HG03095 (cell line): ENCODE measurements around the gene APBA1.
"Not testable (repeated sequence)": the region's sequence is repeated elsewhere in the genome, so short reads cannot be mapped to it uniquely, and the experiment has no call there.

Source experiments
- ATAC-seq: cut with Tn5 transposase; IDR thresholded peaks from one replicate; pipeline ENCODE4 v1.9.1; 2021; ENCODE audit warnings: moderate library complexity; ENCODE audit not compliant: unreplicated experiment

APBA1 gene

DNA sequence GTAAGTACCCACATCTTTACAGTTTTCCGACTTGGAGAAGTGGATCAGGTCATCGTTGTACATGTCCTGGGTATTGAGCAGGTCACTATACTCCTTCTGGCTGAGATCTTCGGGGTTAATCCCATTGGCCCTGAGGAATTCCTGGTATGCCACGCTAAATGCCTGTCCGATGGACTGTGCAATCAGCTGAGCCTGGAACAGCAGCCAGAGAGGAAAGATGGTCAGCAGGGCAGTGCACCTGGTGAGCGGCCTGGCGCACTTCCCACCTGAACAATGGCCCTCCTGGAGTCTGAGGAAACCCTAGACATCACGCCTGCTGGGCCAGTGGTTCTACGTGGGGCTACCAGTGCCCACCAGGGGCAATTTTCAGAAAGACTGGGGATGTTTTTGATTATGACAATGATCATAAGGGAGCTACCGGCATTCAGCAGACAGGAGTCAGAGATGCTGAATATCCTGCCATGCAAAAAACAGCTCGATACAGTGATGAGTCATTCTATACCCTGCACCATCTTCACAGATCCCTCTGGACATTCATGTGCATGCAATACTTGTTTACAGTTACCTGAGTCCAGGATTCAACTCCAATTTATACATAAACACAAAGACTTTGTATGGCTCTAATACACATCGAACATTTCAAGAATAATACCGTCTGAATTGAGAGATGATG, 219.9 kb downstream of the APBA1 start:
- ATAC-seq: no peak

DNA sequence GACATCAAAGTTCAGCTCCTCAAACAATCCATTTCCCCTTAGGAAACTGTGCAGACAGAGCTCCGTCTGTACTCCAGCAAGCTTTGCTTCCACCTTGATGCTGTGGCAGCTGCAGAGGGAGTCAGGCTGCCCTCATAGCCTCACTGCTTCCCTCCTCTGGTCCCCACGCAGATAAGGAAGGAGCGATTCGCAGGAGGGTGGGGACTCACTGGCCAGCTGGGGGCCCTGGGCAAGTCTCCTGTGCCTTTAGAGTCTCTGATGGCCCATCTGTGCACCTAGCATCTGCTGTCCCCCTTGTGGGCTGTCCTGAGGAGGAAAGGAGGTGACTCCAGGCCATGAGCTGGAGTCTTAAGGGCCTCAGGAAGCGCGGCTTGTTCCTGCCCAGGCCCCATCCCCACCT, 225.7 kb downstream of the APBA1 start:
- no peak for ATAC-seq

DNA sequence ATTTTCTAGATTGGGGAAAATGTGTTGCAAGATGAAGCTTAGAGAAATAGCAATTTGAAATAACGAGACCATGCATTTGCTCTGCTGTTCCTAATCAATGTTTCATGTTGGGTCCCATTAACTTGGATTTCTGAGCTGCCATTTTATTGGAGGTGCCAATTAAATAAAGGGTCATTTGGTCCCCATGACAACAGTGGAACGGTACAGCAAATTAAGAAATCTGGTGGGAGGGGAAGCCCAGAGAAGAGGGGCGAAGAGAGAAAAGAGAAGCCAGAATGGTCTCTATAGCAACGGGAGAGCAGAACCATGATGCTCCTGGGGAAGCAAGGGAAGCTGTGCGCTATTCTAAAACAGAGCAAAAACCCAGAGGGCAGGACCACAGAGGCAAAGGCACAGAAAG, 226.9 kb downstream of the APBA1 start:
- no peak for ATAC-seq

DNA sequence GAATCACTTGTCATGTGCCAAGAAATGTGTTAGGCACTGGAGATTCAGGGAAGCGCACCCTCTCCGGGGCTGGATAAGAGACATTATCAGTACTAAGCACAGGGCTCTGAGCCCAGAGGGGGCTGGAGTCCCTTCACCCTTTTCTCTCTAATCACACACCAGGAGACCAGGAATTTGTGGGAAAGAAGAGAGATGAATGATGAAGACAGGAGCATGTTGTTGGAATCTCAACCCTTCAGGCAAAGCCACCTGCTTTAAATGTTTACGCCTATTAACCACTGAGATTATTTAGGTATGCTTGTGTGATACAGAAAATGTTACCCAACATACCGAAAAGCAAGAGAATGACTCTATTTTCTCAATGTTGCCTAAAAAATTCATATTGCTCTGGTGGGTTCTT, 227.4 kb downstream of the APBA1 start:
- ATAC-seq: no peak

DNA sequence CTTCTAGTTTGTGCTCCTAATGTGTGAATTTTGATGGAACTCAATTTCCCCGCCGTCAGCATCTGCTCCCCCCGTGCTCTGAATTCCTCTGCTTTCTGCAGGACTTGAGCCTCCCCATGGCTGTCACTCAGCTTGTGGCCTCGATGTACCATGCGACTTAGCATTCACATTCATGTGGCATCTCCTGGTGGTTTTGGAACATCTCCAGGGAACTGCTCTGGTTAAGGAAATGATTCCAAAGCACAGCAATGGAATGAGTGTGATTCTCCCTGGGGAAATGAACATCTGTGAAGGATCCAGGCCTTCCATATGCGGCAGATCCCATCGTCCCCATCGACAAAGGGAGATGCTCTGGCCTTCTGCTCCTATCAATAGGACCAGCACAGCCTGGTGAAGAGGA, 228.2 kb downstream of the APBA1 start:
- ATAC-seq: no peak

DNA sequence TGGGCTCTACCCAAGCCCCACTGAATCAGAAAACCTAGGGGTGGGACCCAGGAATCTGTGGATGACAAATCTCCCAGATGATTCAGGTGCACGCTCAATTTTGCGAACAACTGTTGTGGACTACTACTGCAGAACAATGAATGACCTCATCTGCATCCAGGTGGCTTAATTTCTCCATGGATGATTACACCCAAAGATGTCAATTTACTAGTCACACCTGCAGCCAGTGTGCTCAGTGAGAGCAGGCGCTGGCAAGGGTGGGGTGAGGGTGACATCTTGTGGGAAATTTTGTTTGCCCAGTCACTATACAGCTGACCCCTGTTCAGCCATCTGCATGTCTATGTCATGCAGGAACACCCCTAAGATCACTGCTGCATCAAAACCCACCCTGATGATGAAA, 229.0 kb downstream of the APBA1 start:
- no peak for ATAC-seq

DNA sequence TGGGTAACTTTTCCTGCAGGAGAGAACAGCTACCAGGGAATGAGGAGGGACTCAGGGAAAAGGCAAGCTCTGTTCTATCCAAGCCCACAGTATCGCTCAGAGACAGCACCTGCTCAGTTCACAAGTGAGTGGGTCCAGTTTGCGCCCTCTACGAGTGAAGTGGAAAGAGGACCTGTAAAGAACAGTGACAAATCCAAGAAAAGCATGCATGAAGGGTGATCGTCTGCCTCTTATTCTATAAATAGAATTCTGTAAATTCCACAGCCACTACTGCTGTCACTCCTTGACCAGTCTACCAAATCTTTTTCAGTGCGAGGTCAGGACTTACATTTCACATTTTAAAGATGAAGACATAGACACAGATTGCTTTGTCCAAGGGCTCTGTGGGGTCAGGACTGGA, 229.7 kb downstream of the APBA1 start:
- no peak for ATAC-seq

DNA sequence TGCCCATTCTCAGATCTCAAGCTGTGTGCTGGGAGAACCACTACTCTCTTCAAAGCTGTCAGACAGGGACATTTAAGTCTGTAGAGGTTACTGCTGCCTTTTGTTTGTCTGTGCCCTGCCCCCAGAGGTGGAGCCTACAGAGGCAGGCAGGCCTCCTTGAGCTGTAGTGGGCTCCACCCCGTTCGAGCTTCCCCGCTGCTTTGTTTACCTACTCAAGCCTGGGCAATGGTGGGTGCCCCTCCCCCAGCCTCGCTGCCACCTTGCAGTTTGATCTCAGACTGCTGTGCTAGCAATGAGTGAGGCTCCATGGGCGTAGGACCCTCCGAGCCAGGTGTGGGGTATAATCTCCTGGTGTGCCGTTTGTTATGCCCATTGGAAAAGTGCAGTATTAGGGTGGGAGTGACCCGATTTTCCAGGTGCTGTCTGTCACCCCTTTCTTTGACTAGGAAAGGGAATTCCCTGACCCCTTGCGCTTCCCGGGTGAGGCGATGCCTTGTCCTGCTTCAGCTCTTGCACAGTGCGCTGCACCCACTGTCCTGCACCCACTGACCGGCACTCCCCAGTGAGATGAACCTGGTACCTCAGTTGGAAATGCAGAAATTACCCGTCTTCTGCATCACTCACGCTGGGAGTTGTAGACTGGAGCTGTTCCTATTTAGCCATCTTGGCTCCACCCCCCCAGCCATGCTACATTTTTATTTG, 231.8 kb downstream of the APBA1 start:
- ATAC-seq: not testable (repeated sequence)

DNA sequence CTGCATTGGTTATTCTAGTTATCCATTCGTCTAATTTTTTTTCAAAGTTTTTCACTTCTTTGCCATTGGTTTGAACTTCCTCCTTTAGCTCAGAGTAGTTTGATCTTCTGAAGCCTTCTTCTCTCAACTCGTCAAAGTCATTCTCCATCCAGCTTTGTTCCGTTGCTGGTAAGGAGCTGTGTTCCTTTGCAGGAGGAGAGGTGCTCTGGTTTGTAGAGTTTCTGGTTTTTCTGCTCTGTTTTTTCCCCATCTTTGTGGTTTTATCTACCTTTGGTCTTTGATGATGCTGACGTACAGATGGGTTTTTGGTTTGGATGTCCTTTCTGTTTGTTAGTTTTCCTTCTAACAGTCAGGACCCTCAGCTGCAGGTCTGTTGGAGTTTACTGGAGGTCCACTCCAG, 232.5 kb downstream of the APBA1 start:
- ATAC-seq: not testable (repeated sequence)

DNA sequence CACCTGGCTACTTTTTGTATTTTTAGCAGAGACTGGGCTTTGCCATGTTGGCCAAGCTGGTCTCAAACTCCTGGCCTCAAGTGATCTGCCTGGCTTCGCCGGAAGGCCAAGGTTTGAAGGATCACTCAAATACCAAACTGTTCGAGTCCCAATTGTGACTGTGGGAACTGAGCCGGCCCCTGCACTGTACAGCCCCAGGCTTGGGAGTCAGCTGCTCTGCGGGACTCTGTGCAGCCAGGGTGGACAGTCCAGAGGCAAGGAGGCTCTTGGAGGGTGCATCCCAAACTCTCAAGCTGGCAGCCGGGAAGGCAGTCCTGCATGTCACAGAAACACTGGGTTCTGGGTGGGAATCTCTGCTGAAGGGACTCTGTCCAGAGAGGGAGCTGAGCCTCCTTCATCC, 238.2 kb downstream of the APBA1 start:
- no peak for ATAC-seq

DNA sequence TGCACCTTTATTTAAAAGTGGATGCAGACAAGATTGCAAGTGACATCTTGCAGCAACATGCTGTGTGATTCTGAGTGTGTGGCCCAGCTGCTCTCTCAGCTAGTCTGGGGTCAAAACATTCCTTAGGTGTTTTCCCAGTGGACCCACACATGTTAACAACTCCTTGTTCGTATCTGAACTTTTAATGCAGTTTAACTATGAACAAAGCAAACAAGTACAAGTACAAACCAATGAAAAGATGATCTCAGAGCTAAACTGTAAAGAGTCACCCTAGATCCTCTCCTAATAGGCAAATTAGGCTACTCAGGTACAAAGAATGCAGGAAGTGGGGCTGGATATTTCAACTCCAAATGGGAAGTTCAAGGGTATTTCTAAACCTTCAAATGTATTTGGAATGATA, 238.8 kb downstream of the APBA1 start:
- ATAC-seq: no peak

DNA sequence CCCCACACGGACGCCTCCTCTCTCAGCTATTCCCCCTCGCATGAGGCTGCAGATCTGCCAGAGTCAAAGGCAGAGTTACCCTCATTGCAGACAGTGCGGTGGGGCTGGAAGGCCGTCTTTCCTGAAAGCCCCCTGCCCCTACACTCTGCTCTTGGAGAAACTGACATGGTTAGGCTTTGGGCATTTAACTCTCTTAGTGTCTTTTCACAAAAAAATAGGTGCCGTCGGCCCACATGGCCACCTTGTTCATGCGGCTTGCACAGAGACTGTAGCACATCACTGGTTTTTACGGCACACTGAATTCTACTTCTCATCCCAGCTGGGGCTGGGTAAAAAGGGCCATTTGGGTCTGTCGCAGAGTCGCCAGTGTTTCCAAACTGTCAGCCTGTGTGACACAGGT, 239.5 kb downstream of the APBA1 start:
- ATAC-seq: no peak

DNA sequence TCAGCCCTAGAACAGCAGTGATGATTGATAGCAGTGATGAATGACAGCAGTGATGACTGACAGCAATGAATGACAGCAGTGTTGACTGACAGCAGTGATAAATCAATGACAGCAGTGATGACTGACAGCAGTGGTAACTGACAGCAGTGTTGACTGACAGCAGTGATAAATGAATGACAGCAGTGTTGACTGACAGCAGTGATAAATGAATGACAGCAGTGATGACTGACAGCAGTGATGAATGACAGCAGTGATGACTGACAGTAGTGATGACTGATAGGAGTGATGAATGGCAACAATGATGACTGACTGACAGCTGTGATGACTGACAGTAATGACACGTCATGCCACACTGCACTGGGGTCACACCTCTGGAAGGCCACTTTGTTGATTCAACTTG, 240.4 kb downstream of the APBA1 start:
- no peak for ATAC-seq

DNA sequence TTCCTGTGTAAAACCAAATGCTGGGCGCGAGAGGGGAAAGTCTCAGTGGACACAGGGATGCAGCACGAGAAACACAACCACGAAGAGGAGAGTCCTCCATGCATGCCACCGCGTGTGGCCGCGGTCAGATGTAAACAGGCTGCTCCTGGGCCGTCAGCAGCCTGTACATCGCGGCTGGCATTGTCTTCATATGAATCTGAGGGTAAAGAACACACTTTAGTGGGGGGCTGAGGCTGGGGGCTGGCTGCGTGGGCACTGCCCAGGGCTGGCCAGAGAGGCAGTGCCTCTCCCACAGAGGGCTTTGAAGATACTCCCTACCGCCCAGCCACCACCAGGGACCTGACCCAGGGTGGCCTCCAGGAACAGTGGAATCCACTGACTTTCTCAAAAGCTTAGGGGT, 241.0 kb downstream of the APBA1 start:
- no peak for ATAC-seq

DNA sequence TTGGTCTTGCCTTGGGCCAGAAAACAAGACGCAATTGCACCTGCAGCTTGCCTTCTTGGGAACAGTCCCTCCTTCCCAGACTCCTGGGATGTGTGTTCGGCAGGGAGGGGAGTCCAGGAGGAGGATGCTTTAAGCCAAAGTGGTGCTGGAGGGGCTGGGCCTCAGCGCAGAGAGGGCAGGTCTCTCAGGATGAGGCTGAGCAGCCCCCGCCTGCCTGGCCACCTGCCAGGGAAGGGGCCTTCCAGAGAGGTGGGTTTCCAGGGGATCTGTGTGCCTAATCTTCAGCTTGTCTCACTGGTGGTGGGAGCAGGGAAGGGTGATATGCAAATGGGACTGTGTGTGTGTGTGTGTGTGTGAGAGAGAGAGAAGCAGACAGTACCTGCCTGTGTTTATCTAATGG, 242.0 kb downstream of the APBA1 start:
- no peak for ATAC-seq

DNA sequence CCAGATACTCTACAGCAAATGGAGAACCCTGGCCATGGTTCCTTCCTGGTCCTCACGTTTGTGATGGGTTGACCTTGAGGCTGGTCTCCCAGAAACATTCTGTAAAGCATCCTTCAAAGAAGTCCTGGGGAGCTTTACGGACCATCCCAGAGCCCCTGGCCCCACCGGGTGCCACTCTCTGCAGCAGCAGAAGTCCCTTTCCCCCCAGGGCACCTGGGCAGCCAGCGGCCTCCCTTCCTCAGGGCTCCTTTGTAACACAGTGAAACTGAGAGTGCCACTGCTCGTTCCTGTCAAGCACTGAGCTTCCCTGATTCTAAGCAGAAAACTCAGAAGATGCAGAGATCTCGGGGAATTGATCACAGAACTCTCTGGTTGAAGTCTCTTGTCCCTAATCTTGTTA, 242.9 kb downstream of the APBA1 start:
- no peak for ATAC-seq

DNA sequence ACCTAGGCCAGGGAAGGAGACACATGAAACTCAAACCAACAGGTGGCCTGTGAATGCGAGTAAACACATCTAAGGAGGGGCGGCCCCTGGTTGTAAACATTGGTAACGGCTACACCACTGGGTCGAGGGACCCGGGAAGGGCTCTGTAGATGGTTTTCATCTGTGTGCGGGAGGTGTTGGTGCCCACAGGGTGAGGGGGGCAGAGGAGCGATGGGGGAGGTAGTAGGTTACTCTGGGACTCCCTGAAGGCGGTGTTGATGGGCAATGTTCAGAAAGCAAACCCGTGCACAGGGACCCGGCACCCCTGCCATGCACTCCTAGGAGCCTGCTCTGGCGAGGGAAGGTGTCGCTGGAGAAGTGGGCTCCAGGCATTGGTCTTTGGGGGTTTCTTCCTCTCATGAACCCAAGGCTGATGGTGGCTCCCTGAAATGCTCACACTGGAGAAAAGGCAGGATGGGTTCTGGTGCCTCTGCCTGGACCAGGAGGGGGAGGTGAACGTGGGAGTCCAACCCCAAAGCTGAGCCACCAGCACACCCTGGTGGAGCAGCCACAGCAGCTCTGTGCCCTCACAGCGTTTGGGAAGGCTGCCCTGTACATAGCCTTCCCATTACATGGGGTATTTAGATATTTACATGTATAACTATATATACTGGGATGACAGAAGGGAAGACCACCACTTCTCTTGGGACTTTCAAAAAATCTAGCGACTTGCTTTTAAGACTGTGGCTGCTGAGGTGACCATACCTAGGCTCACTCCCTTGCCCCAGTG, 244.0 kb downstream of the APBA1 start:
- ATAC-seq: no peak

DNA sequence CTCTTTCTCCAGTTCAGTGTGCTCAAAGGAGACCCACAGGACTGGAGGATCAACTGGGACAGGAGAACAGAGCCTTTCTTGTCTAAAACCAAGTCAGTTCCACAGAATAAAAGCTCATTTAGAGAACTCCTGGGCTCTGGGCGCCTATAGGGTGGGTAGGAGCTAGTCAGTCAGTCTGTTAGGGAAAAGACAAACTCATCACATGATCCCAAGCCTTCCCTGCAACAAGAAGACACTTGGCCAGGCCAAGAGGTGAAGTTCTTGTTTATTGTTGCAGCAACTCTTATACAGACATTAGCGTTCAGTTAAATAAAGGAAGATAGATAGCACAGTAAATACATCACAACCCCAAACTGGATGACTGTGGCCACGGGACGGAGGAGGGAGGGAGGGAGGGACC, 244.9 kb downstream of the APBA1 start:
- ATAC-seq: no peak

DNA sequence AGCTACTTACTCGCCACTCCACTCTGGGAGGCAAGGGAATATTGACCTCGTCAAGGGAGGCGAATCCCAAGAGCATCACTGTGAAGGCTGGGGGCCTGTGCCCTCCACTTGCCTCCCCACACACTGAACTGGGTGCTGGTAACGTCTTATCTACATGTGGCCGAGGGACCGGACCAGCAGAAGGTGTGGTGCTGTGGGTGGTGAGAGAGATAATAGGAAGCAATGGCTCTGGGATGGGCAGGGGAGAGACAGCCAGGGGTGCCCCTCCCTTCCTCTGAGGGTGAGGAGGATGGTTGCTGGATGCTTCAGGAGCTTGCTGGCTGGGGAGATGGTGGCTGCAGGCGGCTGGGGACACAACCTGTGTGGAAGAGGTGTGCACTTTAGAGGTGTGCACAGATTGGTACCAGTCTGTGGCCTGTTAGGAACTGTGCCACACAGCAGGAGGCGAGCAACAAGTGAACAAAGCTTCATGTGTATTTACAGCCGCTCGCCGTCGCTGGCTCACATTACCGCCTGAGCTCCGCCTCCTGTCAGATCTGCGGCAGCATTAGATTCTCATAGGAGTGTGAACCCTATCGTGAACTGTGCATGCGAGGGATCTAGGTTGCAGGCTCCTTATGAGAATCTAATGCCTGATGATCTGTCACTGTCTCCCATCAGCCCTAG, 246.9 kb downstream of the APBA1 start:
- ATAC-seq: no peak

DNA sequence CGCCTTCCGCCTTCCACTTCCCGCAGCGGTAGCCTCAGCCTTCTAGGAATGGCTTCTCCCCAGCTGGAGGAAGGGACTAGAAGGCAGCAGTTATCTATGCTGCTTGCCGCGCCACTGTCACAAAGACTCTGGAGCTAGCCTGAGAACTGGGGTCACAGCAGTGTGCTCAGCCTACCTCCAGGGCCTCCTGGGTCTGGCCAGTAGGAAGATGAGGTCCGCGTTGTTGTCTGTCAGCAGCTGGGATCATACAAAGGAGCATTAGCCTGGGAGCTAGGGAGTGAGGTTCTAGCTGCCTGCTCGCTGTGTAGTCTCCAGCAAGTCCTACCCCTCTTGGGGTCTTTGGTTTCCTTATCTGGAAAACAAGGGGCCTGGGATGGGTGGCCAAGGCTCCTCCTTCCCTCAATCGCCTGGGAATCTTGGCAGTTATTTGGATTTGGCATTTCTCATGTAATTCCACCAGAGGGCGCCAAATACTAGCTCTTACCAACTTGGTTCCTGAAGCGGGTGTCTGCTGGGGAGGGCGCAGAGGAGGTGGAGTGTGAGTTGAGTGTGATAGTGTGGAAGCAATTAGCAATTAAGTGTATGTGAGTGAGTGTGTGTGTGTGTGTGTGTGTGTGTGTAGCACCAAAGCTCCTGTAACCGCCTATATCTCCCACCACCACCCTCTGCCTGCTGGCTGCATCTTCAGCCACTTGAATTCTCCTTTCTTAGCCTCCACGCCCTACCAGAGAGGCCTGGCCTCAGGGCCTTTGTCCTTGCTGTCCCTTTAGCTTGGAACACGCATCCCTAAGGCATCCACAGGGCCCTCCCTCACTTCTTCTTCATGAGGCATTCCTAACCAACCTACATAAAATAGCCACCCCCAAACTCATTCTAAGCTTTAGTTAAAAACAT, 250.0 kb downstream of the APBA1 start:
- no peak for ATAC-seq
